ENCODE data around the gene XRCC1.

- TF ChIP-seq POLR2A (IDR thresholded peaks at IDR 0.05), result no peak
- no peak for TF ChIP-seq CTCF (IDR thresholded peaks at IDR 0.05)
These were observed 70.2 kb downstream of the XRCC1 start for GRCh38 chr19:43505186-43505456.
